Smooth muscle cell (in vitro differentiated cells): ENCODE measurements around the gene LARGE2. TPM values are rescaled to one million over a fixed set of nuclear protein-coding genes. Genes with fewer than 3 reads are reported as not detected.

Source experiments
- DNase-seq: peaks from one replicate; lab custom pipeline; 2025; ENCODE audit not compliant: unreplicated experiment; lab: John Stamatoyannopoulos, UW
- H2AFZ ChIP-seq: fragments of 200-600 bp; sonication (generic); 2 replicates; pipeline ENCODE4 v1.6.0; 2016; ENCODE audit warnings: antibody characterized with exemption, low read depth, mild to moderate bottlenecking
- H3F3A ChIP-seq: fragments of 200-600 bp; sonication (generic); 2 replicates; pipeline ENCODE4 v1.6.0; 2017; ENCODE audit warnings: antibody characterized with exemption, low read depth
- H3K27ac ChIP-seq: fragments of 200-600 bp; sonication (generic); 2 replicates; pipeline ENCODE4 v1.5.1; 2016; ENCODE audit warnings: low read depth, mild to moderate bottlenecking
- H3K27me3 ChIP-seq: fragments of 200-600 bp; sonication (generic); 2 replicates; pipeline ENCODE4 v1.6.1; 2016; ENCODE audit warnings: low read depth, mild to moderate bottlenecking
- H3K36me3 ChIP-seq: fragments of 200-600 bp; sonication (generic); 2 replicates; pipeline ENCODE4 v1.5.1; 2016; ENCODE audit warnings: low read depth
- H3K4me1 ChIP-seq: fragments of 200-600 bp; sonication (generic); 2 replicates; pipeline ENCODE4 v1.5.1; 2016; ENCODE audit warnings: low read depth
- H3K4me2 ChIP-seq: fragments of 200-600 bp; sonication (generic); 2 replicates; pipeline ENCODE4 v1.6.0; 2016; ENCODE audit warnings: mild to moderate bottlenecking
- H3K4me3 ChIP-seq: fragments of 200-600 bp; sonication (generic); 2 replicates; pipeline ENCODE4 v1.5.1; 2016; ENCODE audit warnings: mild to moderate bottlenecking
- H3K79me2 ChIP-seq: fragments of 200-600 bp; sonication (generic); 2 replicates; pipeline ENCODE4 v1.6.0; 2016; ENCODE audit warnings: low read depth, mild to moderate bottlenecking
- H3K9ac ChIP-seq: fragments of 200-600 bp; sonication (generic); 2 replicates; pipeline ENCODE4 v1.6.0; 2016; ENCODE audit warnings: low read depth
- H3K9me3 ChIP-seq: fragments of 200-600 bp; sonication (generic); replicated peaks from 2 replicates; pipeline ENCODE4 v1.5.1; 2016; ENCODE audit warnings: low read depth
- H4K20me1 ChIP-seq: fragments of 200-600 bp; sonication (generic); 2 replicates; pipeline ENCODE4 v1.6.0; 2016; ENCODE audit warnings: low read depth
- CTCF ChIP-seq: fragments of 200-600 bp; sonication (generic); IDR thresholded peaks from 2 replicates; pipeline ENCODE4 v1.5.1; 2017; ENCODE audit warnings: borderline replicate concordance, mild to moderate bottlenecking, antibody characterized with exemption; ENCODE audit not compliant: insufficient read depth, poor library complexity, severe bottlenecking
- WGBS: methylation state at CpG from one replicate; pipeline ENCODE4 v1.1.7; 2016; ENCODE audit warnings: low lambda C conversion rate; 5-methylcytosine and 5-hydroxymethylcytosine counted together
- polyA plus RNA-seq: library from polyadenylated mRNA; unstranded; fragments of >200 nt; fragmentation: Nextera tagmentation; extraction: Ambion mirVana; gene quantifications from 2 replicates; pipeline ENCODE4 v1.2.1, GENCODE V29; 2016
- total RNA-seq: library from RNA; depleted of rRNA; stranded (reverse); fragments of >200 nt; gene quantifications from 2 replicates; pipeline ENCODE4 v1.2.3, GENCODE V29; 2014

LARGE2 gene
- total and polyA plus RNA-seq, 2 experiments from 2014 or later: 0.40 to 0.46 TPM

DNA sequence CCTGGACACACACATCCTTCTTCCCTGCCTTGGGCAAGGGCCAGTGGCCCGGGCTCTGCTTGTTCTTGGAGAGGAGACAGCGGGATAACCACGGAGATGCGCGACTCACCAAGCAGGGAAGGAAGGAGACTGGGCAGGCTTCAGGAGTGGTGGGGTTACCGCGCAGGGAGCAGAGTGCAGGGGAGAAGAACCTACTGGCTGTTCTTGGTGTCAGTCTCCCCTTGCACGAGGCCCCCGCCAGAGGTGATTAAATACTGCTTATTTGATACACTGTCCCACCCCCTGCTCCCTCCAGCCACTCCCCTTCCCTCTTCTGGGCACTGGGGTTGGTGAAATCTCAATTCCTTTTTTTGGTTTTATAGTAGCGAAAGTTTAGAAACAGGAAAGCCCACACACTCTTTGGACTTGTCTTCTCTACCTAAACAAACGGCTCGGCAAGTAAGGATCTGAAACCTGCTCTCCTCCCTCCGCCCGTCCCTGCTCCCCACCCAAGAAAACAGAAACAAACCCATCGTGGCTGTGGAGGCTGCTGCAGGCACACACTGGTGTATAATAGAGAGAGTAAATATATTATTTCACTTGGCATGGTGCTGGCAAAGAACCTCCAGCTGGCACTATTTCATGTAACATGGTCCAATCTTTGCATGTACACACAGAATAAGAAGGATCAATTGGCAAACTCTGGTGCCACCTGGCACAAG is 10.8 kb downstream of the LARGE2 start:
- no peaks in the 10 kb centered on the region for H4K20me1 ChIP-seq
- H3K4me1 ChIP-seq: no peaks in the 10 kb centered on the region
- DNase-seq: no peak
- H3K9me3 ChIP-seq: no peaks in the 10 kb centered on the region
- peaks cover 12% of the 10 kb centered on the region for H3K36me3 ChIP-seq
- H3K79me2 ChIP-seq: no peaks in the 10 kb centered on the region
- no peak for TF ChIP-seq CTCF
- H3K4me2 ChIP-seq: no peak overlapping the region
- H3K9ac ChIP-seq: no peak overlapping the region
- H3K27me3 ChIP-seq: no peaks in the 10 kb centered on the region
- H3K4me3 ChIP-seq: no peak overlapping the region
- no peak overlapping the region for H3K27ac ChIP-seq
- WGBS: 96% methylated on average over 15 of the region's 15 CpGs
- H2AFZ ChIP-seq: no peak overlapping the region
- H3F3A ChIP-seq: no peaks in the 10 kb centered on the region

DNA sequence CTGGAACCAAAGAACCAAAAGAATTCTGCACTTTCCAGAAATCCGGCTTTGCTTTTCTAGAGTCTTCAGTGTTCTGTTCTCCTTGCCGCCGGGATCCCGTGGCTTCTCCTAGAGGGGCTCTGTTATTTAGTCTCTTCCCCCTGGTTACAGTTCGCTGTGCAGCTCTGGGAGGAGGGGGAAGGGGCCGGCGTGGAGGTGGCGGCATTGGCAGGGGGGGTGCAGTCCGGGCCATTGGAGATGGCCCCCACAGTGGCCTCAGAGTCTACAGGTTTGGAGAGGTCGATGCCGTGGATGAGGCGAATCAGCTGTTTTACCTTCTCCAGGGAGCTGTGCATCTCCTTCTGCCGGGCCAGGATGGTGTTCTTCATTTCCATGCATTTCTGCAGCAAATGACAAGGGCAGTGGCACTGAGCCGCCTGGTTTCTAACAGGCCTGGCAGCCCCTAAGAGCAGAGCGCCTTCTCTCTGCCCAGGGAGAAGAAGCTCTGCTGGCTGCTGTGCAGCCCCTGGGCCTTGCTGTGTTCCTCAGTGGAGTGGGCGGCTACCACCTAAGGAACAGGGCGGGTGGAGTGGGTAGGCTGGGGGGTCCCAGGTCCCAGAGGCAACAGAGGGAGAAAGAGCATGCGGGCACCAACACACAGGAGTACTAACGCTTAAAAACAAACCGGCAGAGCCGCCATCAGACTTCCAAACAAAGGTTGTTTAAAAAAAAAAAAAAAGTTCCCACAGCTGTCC is 11.6 kb downstream of the LARGE2 start:
- Histone ChIP-seq H3K4me3 (no peak overlapping the region), H2AFZ (no peak overlapping the region), H3K79me2 (no peaks in the 10 kb centered on the region), H3K27me3 (no peaks in the 10 kb centered on the region), H3F3A (no peaks in the 10 kb centered on the region), H3K9ac (no peak overlapping the region), H3K4me1 (no peaks in the 10 kb centered on the region), H3K9me3 (no peaks in the 10 kb centered on the region), H4K20me1 (no peaks in the 10 kb centered on the region), H3K4me2 (no peak overlapping the region), H3K27ac (no peak overlapping the region), H3K36me3 (peaks cover 12% of the 10 kb centered on the region)
- TF ChIP-seq CTCF: no peak
- no peak for DNase-seq
- WGBS: 94% methylated on average over 21 of the region's 21 CpGs

GRCh38 chr11:45934580-45935318 is 12.3 kb downstream of the LARGE2 start:
- Histone ChIP-seq H4K20me1 (no peaks in the 10 kb centered on the region), H3K4me3 (no peak overlapping the region), H3K9ac (no peak overlapping the region), H3F3A (no peaks in the 10 kb centered on the region), H2AFZ (no peak overlapping the region), H3K4me1 (no peaks in the 10 kb centered on the region), H3K36me3 (peaks cover 12% of the 10 kb centered on the region), H3K79me2 (no peaks in the 10 kb centered on the region), H3K4me2 (no peak overlapping the region), H3K27me3 (no peaks in the 10 kb centered on the region), H3K27ac (no peak overlapping the region), H3K9me3 (no peaks in the 10 kb centered on the region)
- DNase-seq: no peak
- TF ChIP-seq CTCF: no peak
- WGBS: 91% methylated on average over 12 of the region's 12 CpGs
